Testis (tissue), 2 donors: ENCODE measurements around the gene HGFAC.

Experiments
- POLR2A ChIP-seq: fragments of 450-650 bp; IDR thresholded peaks from one replicate; pipeline ENCODE4 v1.6.1; 2017; ENCODE audit warnings: antibody characterized with exemption, mild to moderate bottlenecking, moderate library complexity
- TF ChIP-seq, protein P1 (sequence below), 3 experiments: fragments of 450-650 bp in 2 of 3; fragments of 200-600 bp in 1 of 3; sonication (generic) in 1 of 3; IDR thresholded peaks; one replicate each; pipeline ENCODE4 v1.5.1; 2016 to 2019; ENCODE audit warnings: antibody characterized with exemption in 3 of 3, mild to moderate bottlenecking in 2 of 3, moderate library complexity in 1 of 3

DNA sequence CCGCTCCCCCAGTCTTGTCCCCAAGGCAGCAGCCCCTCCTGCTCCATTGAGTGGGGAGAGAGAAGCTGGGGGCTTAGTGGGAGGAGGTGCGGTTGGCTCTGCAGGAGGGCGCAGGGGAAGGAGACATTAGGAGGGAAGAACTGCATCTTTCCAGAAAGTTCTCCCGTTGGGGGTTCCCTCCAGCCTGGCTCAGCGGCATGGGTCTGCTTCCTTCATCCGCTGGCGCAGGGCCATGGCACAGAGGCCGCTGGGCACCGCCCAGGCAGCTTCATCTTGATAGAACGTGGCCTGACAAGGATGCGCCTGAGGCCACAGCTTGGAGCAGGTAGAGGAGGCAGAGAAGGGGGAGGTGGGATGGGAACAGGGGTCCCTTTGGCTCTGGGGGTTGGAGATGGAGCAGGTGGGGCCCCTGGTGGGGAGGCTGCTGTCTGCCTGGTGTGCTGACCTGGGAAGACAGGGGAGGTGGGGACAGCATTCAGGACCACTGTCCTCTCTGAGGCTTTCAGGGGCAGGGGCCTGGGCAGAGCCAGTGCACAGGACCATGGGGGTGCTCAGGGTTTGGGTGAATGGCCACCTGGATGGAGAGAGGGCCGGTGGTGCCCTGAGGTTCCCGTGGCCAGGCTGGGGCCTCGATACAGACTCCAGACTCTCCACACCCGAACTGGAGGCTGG, 33.4 kb downstream of the HGFAC start:
- TF ChIP-seq, protein P1, sequence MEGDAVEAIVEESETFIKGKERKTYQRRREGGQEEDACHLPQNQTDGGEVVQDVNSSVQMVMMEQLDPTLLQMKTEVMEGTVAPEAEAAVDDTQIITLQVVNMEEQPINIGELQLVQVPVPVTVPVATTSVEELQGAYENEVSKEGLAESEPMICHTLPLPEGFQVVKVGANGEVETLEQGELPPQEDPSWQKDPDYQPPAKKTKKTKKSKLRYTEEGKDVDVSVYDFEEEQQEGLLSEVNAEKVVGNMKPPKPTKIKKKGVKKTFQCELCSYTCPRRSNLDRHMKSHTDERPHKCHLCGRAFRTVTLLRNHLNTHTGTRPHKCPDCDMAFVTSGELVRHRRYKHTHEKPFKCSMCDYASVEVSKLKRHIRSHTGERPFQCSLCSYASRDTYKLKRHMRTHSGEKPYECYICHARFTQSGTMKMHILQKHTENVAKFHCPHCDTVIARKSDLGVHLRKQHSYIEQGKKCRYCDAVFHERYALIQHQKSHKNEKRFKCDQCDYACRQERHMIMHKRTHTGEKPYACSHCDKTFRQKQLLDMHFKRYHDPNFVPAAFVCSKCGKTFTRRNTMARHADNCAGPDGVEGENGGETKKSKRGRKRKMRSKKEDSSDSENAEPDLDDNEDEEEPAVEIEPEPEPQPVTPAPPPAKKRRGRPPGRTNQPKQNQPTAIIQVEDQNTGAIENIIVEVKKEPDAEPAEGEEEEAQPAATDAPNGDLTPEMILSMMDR (IDR thresholded peaks at IDR 0.05): no peak
- no peak for TF ChIP-seq POLR2A
